GM12878 (cell line): ENCODE measurements around the gene KCTD8. TPM values are rescaled to one million over a fixed set of nuclear protein-coding genes. Genes with fewer than 3 reads are reported as not detected.

Experiments
- ATAC-seq: fragments of 200-7000 bp; cut with Tn5 transposase; 3 replicates; pipeline ENCODE4 v1.9.1; 2020; ENCODE audit warnings: mild to moderate bottlenecking, moderate library complexity
- BruUV-seq: library from RNA; stranded (reverse); fragments of 400-500 nt; replicated peaks from 2 replicates; lab custom pipeline; 2021; lab: Mats Ljungman, UMichigan
- CTCF ChIA-PET: fragments of 300-600 bp; sonication (Branson Sonifier 250); formaldehyde crosslinking; extraction: SDS; loops from one replicate; lab custom pipeline; 2021; ENCODE audit warnings: inconsistent platforms; lab: Yijun Ruan, JAX
- POLR2A ChIA-PET: fragments of 350-600 bp; formaldehyde crosslinking; extraction: SDS; loops from one replicate; lab custom pipeline; 2021; ENCODE audit warnings: inconsistent platforms; lab: Charles Lee
- RAD21 ChIA-PET: fragments of 300-600 bp; sonication (Branson Sonifier 250); formaldehyde crosslinking; loops from one replicate; lab custom pipeline; 2023; ENCODE audit warnings: antibody characterized with exemption; ENCODE audit not compliant: unreplicated experiment; lab: Charles Lee
- SMC1A ChIA-PET: fragments of 300-600 bp; sonication (Branson Sonifier 250); formaldehyde crosslinking; loops from one replicate; lab custom pipeline; 2023; ENCODE audit not compliant: unreplicated experiment, uncharacterized antibody; lab: Charles Lee
- DNase-seq: peaks from one replicate; pipeline ENCODE4 v3.0.0-alpha.2; 2011; ENCODE audit warnings: low read depth, low spot score
- FAIRE-seq: peaks from 3 replicates; lab custom pipeline; 2011; peaks lifted over from hg19 to GRCh38; lab: Jason Lieb, UNC
- H2AFZ ChIP-seq: 2 replicates; pipeline ENCODE4 v1.6.0; 2011; ENCODE audit warnings: low read depth, low read length, control low read depth; ENCODE audit not compliant: control insufficient read depth
- H3K27ac ChIP-seq: 2 replicates; pipeline ENCODE4 v1.5.1; 2011; ENCODE audit warnings: control low read depth; ENCODE audit not compliant: control insufficient read depth, insufficient read depth
- H3K27me3 ChIP-seq, 2 experiments: replicated peaks in 1 of 2; 2 replicates each; pipeline versions ENCODE4 v1.6.0 to v1.6.1; 2011; ENCODE audit warnings: low read length in 1 of 2; ENCODE audit not compliant: control insufficient read depth in 2 of 2, insufficient read depth in 2 of 2
- H3K36me3 ChIP-seq, 2 experiments: 2 replicates each; pipeline ENCODE4 v1.5.1; 2011; ENCODE audit warnings: low read length in 1 of 2; ENCODE audit not compliant: control insufficient read depth in 2 of 2, insufficient read depth in 2 of 2
- H3K4me1 ChIP-seq: 2 replicates; pipeline ENCODE4 v1.6.1; 2011; ENCODE audit warnings: mild to moderate bottlenecking, low read length, moderate library complexity, mixed read lengths; ENCODE audit not compliant: control insufficient read depth, insufficient read depth
- H3K4me2 ChIP-seq: 2 replicates; pipeline ENCODE4 v1.6.0; 2011; ENCODE audit warnings: control low read depth; ENCODE audit not compliant: control insufficient read depth, insufficient read depth
- H3K4me3 ChIP-seq: fragments of 200-600 bp; sonication (generic); 2 replicates; pipeline ENCODE4 v1.5.1; 2016
- H3K79me2 ChIP-seq: 2 replicates; pipeline ENCODE4 v1.6.0; 2011; ENCODE audit warnings: low read length; ENCODE audit not compliant: control insufficient read depth, insufficient read depth
- H3K9ac ChIP-seq: 2 replicates; pipeline ENCODE4 v1.8.0; 2011; ENCODE audit warnings: low read length, control low read depth, mixed read lengths; ENCODE audit not compliant: control insufficient read depth, insufficient read depth
- H3K9me3 ChIP-seq: replicated peaks from 3 replicates; pipeline ENCODE4 v1.5.1; 2011; ENCODE audit warnings: mild to moderate bottlenecking, low read length; ENCODE audit not compliant: control insufficient read depth, insufficient read depth
- H4K20me1 ChIP-seq: 2 replicates; pipeline ENCODE4 v1.6.0; 2011; ENCODE audit not compliant: control insufficient read depth, insufficient read depth
- CHD1 ChIP-seq: IDR thresholded peaks from 2 replicates; pipeline ENCODE4 v1.6.1; 2012; ENCODE audit warnings: low read depth, low read length, improper control_type of control experiment
- IRF5 ChIP-seq: fragments of 450-650 bp; IDR thresholded peaks from 2 replicates; pipeline ENCODE4 v1.6.1; 2017; ENCODE audit warnings: borderline replicate concordance
- POU2F2 ChIP-seq: IDR thresholded peaks from 3 replicates; pipeline ENCODE4 v1.6.1; 2011; ENCODE audit warnings: low read depth, mild to moderate bottlenecking, low read length, borderline replicate concordance
- SIN3A ChIP-seq: IDR thresholded peaks from 2 replicates; pipeline ENCODE4 v1.6.1; 2012; ENCODE audit warnings: low read depth, low read length, improper control_type of control experiment
- SMAD1 ChIP-seq: fragments of 450-650 bp; IDR thresholded peaks from 2 replicates; pipeline ENCODE4 v1.6.1; 2018; ENCODE audit warnings: mild to moderate bottlenecking, low read depth; ENCODE audit not compliant: partially characterized antibody
- TBL1XR1 ChIP-seq: IDR thresholded peaks from 2 replicates; pipeline ENCODE4 v1.6.1; 2012; ENCODE audit warnings: low read depth, low read length, improper control_type of control experiment
- ZSCAN29 ChIP-seq: fragments of 450-650 bp; IDR thresholded peaks from 2 replicates; pipeline ENCODE4 v1.6.1; 2017; ENCODE audit warnings: mild to moderate bottlenecking, moderate library complexity
- WGBS: methylation state at CpG from one replicate; pipeline ENCODE4 v1.1.6; 2016; ENCODE audit warnings: low lambda C conversion rate; ENCODE audit not compliant: insufficient replicate concordance, insufficient coverage; ENCODE audit errors: missing lambda C conversion rate; 5-methylcytosine and 5-hydroxymethylcytosine counted together
- in situ Hi-C: fragments of 300-500 bp; cut with MboI; formaldehyde crosslinking; loops from 9 replicates; pipeline ENCODE4 v1.14.3; 2018; ENCODE audit warnings: mixed read lengths
- intact Hi-C: fragments of 100-400 bp; cut with micrococcal nuclease; formaldehyde crosslinking; loops from one replicate; pipeline ENCODE4 v1.14.2; 2022; ENCODE audit not compliant: unreplicated experiment
- polyA plus RNA-seq, 11 experiments: library from polyadenylated mRNA; depleted of rRNA in 4 of 11; unstranded in 6 of 11; stranded (reverse) in 5 of 11; fragments of >200 nt; fragmentation: Nextera tagmentation in 4 of 11; fragmentation: Illumina TruSeq in 1 of 11; extraction: Ambion mirVana in 4 of 11; extraction: Trizol in 1 of 11; gene quantifications; 1 replicate in 1 of 11; 2 replicates in 10 of 11; pipeline versions ENCODE4 v1.2.1 to v1.2.3, GENCODE V29; 2011 to 2016; ENCODE audit warnings: inconsistent platforms in 2 of 11, missing spikeins in 2 of 11, low read depth in 1 of 11
- total RNA-seq, 4 experiments: library from RNA; depleted of rRNA in 3 of 4; stranded (reverse); fragments of >200 nt in 3 of 4; fragmentation: Illumina TruSeq in 1 of 4; extraction: Trizol in 1 of 4; gene quantifications; 2 replicates each; pipeline versions ENCODE4 v1.2.1 to v1.2.3, GENCODE V29; 2013 to 2021
- TF ChIP-seq, protein P1 (sequence below): IDR thresholded peaks from 2 replicates; pipeline ENCODE4 v1.6.1; 2011; ENCODE audit warnings: borderline replicate concordance, low read depth, mild to moderate bottlenecking, moderate library complexity, low read length; ENCODE audit not compliant: insufficient read depth, poor library complexity, severe bottlenecking
- TF ChIP-seq, protein P2 (sequence below): fragments of 450-650 bp; formaldehyde crosslinking; IDR thresholded peaks from 2 replicates; pipeline ENCODE4 v1.4.0; 2020; ENCODE audit warnings: mild to moderate bottlenecking, moderate library complexity

The KCTD8 gene
- total and polyA plus RNA-seq, 10 of the 15 experiments (the other 5 are each of a cell fraction or from before 2014, with no cell fraction given): 0.06 TPM; not detected in 9

DNA sequence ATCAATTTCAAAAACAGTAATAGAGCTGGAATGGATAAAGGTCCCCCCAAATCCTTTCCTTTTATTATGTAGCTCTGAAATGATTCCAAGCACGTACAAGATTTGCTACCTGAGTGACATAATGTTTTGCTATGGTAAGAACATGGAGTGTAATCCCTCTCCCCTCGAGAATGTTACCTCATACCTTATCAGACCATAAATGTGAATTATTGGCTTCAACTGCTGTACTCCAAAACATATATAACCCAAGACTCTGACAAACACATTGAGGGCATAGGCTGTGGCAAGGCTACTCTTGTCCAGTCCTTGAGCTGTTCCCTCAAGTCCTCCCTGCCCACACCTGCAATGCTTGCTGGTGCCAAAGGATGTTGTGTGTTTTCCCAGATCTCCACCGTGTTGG is 286.9 kb downstream of the KCTD8 start:
- Histone ChIP-seq H4K20me1 (no peaks in the 10 kb centered on the region), H3K4me1 (no peaks in the 10 kb centered on the region), H3K79me2 (no peaks in the 10 kb centered on the region), H2AFZ (no peak overlapping the region), H3K27ac (no peak overlapping the region), H3K9me3 (no peaks in the 10 kb centered on the region), H3K27me3 (no peaks in the 10 kb centered on the region), H3K9ac (no peak overlapping the region), H3K4me2 (no peak overlapping the region), H3K36me3 (no peaks in the 10 kb centered on the region), H3K4me3 (no peak overlapping the region)
- TF ChIP-seq CHD1 (no peak), SIN3A (no peak), IRF5 (no peak), POU2F2 (no peak), SMAD1 (no peak), TBL1XR1 (no peak), ZSCAN29 (no peak)
- TF ChIP-seq, protein P1, sequence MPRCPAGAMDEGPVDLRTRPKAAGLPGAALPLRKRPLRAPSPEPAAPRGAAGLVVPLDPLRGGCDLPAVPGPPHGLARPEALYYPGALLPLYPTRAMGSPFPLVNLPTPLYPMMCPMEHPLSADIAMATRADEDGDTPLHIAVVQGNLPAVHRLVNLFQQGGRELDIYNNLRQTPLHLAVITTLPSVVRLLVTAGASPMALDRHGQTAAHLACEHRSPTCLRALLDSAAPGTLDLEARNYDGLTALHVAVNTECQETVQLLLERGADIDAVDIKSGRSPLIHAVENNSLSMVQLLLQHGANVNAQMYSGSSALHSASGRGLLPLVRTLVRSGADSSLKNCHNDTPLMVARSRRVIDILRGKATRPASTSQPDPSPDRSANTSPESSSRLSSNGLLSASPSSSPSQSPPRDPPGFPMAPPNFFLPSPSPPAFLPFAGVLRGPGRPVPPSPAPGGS: no peak
- TF ChIP-seq, protein P2, sequence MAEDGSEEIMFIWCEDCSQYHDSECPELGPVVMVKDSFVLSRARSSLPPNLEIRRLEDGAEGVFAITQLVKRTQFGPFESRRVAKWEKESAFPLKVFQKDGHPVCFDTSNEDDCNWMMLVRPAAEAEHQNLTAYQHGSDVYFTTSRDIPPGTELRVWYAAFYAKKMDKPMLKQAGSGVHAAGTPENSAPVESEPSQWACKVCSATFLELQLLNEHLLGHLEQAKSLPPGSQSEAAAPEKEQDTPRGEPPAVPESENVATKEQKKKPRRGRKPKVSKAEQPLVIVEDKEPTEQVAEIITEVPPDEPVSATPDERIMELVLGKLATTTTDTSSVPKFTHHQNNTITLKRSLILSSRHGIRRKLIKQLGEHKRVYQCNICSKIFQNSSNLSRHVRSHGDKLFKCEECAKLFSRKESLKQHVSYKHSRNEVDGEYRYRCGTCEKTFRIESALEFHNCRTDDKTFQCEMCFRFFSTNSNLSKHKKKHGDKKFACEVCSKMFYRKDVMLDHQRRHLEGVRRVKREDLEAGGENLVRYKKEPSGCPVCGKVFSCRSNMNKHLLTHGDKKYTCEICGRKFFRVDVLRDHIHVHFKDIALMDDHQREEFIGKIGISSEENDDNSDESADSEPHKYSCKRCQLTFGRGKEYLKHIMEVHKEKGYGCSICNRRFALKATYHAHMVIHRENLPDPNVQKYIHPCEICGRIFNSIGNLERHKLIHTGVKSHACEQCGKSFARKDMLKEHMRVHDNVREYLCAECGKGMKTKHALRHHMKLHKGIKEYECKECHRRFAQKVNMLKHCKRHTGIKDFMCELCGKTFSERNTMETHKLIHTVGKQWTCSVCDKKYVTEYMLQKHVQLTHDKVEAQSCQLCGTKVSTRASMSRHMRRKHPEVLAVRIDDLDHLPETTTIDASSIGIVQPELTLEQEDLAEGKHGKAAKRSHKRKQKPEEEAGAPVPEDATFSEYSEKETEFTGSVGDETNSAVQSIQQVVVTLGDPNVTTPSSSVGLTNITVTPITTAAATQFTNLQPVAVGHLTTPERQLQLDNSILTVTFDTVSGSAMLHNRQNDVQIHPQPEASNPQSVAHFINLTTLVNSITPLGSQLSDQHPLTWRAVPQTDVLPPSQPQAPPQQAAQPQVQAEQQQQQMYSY (CRISPR knock-in tag): no peak
- FAIRE-seq (no peak), DNase-seq (no peak), ATAC-seq (no peak)
- in situ Hi-C loops (no loop called here), intact Hi-C loops (no loop called here)
- 0% methylated on average over 3 of the region's 3 CpGs for WGBS
- no TSS peak for BruUV-seq
- ChIA-PET SMC1A (interaction anchor here (1.1 kb wide), 1 partner anchor 18 kb away, joined by 3 read pairs; no protein-coding TSS in a partner anchor), CTCF (no interaction called here), POLR2A (no interaction called here), RAD21 (no interaction called here)
